Measurements from ENCODE around the gene VLDLR.

The VLDLR gene

DNA sequence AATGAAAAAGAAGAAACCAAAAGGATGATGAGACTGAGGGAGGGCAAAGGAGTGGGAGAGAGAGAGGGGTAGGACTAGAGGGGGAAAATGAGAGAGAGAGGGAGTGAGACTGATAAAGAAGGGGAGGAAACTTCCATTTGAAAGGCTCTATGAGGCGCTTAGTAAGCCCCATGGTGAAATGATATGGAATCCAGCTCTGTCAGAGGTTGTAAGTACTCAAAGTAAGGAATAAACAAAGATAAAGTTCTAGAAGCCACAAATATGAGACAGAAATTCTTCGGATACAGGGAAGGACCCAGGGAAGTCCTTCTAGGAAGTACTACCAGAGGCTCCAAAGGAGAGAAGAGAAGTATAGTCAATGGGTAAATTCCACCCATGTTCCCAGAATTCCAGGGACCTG, 21.7 kb upstream of the VLDLR start:
- no peak for DNase-seq (ENCODE audit: low read depth, low spot score)
- Histone ChIP-seq H3K27ac (no peak overlapping the region), H3K36me3 (ENCODE audit: insufficient read depth, low read length) (no peaks in the 10 kb centered on the region), H3K9ac (ENCODE audit: insufficient read length) (no peak overlapping the region), H3K4me3 (no peak overlapping the region), H3K9me3 (ENCODE audit: low read depth, low read length) (no peaks in the 10 kb centered on the region)
- no peak for TF ChIP-seq EZH2 (IDR thresholded peaks at IDR 0.05)
- TF ChIP-seq FOXP2 (optimal IDR thresholded peaks at IDR 0.05; ENCODE audit: control extremely low read depth, extremely low read length, insufficient read depth): no peak
- no peak for TF ChIP-seq POLR2AphosphoS5 (IDR thresholded peaks at IDR 0.05; ENCODE audit: borderline replicate concordance, low read depth, low read length)

DNA sequence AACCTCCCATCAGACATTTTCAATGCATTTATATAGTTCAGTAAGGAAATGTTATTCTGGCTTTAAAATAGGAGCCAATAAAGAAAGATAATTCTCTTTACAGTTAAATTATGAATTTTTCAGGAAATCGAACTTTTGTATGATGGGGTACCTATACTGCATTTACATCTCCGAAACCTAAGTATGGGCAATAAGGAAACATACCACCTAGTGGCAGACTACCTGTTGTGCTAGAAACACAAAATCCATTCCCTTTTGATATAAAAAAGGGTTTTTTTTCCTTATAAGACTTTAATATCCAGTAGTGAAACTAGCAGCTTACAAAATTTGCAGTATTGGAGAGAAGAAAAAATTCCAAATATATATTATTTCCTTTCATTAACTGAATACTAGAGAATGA, 21.3 kb upstream of the VLDLR start:
- TF ChIP-seq FOXP2 (optimal IDR thresholded peaks at IDR 0.05; ENCODE audit: control extremely low read depth, extremely low read length, insufficient read depth) (no peak), EZH2 (IDR thresholded peaks at IDR 0.05) (no peak), POLR2AphosphoS5 (IDR thresholded peaks at IDR 0.05; ENCODE audit: borderline replicate concordance, low read depth, low read length) (no peak)
- Histone ChIP-seq H3K36me3 (ENCODE audit: insufficient read depth, low read length) (no peaks in the 10 kb centered on the region), H3K4me3 (no peak overlapping the region), H3K9me3 (ENCODE audit: low read depth, low read length) (no peaks in the 10 kb centered on the region), H3K9ac (ENCODE audit: insufficient read length) (no peak overlapping the region), H3K27ac (no peak overlapping the region)
- DNase-seq (ENCODE audit: low read depth, low spot score): no peak

DNA sequence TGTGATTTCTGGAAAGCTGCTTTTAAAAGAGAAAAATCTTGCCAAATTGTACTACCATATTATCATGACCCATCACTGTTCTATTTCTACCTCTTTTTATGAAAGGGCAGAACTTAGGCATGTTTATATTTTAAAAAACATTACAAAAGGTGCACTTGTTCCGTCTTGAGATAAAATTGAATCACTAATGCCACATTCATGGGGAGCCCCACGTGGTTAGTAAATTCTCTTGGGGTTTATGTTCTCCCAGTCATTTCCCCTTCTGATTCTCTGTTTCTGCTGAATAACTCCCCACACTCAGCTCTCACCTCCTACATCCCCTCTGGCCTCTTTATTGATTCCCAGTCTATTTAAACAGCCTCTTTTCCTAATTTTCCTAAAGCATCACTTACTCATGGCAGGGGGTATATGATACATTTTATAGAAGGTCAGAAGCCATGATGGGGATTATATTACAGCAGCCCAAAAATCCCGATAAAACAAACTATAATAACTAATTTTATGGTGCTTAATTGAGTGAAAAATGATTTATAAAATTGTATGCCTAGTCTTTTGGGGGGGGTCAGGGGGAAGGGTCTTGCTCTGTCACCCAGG, 19.7 kb upstream of the VLDLR start:
- H3K9me3 ChIP-seq (ENCODE audit: low read depth, low read length): no peaks in the 10 kb centered on the region
- DNase-seq (ENCODE audit: low read depth, low spot score): no peak
- no peak overlapping the region for H3K9ac ChIP-seq (ENCODE audit: insufficient read length)

DNA sequence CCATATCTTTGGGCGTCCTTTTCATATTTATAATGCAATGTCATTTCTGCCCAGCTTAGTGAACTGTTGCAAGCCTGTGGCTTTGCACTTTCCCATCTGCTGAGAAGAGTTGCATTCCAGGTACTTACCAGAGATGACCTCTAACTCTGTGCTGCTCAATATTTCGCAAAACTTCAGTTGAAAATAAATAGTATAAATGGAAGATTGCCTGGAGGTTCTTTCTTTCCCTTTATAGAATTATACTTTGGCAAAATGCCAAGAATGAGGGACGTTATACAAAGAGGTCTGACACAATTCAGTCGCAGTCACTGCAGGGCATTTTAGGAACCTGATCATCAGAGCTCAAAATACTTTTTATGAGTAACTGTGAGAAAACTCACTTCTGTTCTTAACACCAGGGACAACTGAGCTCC, 18.9 kb upstream of the VLDLR start:
- H3K4me3 ChIP-seq: no peak overlapping the region
- no peak for DNase-seq (ENCODE audit: low read depth, low spot score)
- H3K9me3 ChIP-seq (ENCODE audit: low read depth, low read length): no peaks in the 10 kb centered on the region
- TF ChIP-seq POLR2AphosphoS5 (IDR thresholded peaks at IDR 0.05; ENCODE audit: borderline replicate concordance, low read depth, low read length) (no peak), FOXP2 (optimal IDR thresholded peaks at IDR 0.05; ENCODE audit: control extremely low read depth, extremely low read length, insufficient read depth) (no peak), EZH2 (IDR thresholded peaks at IDR 0.05) (no peak)
- H3K9ac ChIP-seq (ENCODE audit: insufficient read length): no peak overlapping the region
- H3K27ac ChIP-seq: no peak overlapping the region
- H3K36me3 ChIP-seq (ENCODE audit: insufficient read depth, low read length): no peaks in the 10 kb centered on the region

More for the DNA sequence above, 19.7 kb upstream of the VLDLR start:
- Histone ChIP-seq H3K36me3 (ENCODE audit: insufficient read depth, low read length) (no peaks in the 10 kb centered on the region), H3K4me3 (no peak overlapping the region), H3K27ac (no peak overlapping the region)
- no peak for TF ChIP-seq POLR2AphosphoS5 (IDR thresholded peaks at IDR 0.05; ENCODE audit: borderline replicate concordance, low read depth, low read length)
- no peak for TF ChIP-seq EZH2 (IDR thresholded peaks at IDR 0.05)
- no peak for TF ChIP-seq FOXP2 (optimal IDR thresholded peaks at IDR 0.05; ENCODE audit: control extremely low read depth, extremely low read length, insufficient read depth)

DNA sequence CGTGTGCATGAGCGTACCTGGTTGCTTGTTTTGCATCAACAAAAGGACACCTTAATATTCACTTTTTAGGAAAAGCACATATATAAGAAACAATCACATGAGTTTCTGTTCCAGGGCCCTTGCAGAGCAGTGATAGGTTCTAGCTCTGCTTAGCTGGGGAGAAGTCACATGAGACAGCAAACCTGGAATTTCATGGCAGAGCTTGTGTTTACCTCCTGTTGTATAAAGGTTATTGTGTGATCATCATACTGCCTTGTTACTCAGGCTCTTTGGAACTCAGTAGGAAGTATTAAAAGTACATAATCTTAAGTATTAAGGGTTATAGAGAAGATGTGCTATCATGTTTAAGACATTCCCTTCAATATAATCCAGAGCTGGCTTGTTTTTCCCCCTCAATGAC, 18.0 kb upstream of the VLDLR start:
- no peak for DNase-seq (ENCODE audit: low read depth, low spot score)
- Histone ChIP-seq H3K4me3 (no peak overlapping the region), H3K27ac (no peak overlapping the region), H3K9ac (ENCODE audit: insufficient read length) (no peak overlapping the region), H3K36me3 (ENCODE audit: insufficient read depth, low read length) (no peaks in the 10 kb centered on the region), H3K9me3 (ENCODE audit: low read depth, low read length) (no peaks in the 10 kb centered on the region)
- no peak for TF ChIP-seq EZH2 (IDR thresholded peaks at IDR 0.05)
- no peak for TF ChIP-seq FOXP2 (optimal IDR thresholded peaks at IDR 0.05; ENCODE audit: control extremely low read depth, extremely low read length, insufficient read depth)
- no peak for TF ChIP-seq POLR2AphosphoS5 (IDR thresholded peaks at IDR 0.05; ENCODE audit: borderline replicate concordance, low read depth, low read length)

DNA sequence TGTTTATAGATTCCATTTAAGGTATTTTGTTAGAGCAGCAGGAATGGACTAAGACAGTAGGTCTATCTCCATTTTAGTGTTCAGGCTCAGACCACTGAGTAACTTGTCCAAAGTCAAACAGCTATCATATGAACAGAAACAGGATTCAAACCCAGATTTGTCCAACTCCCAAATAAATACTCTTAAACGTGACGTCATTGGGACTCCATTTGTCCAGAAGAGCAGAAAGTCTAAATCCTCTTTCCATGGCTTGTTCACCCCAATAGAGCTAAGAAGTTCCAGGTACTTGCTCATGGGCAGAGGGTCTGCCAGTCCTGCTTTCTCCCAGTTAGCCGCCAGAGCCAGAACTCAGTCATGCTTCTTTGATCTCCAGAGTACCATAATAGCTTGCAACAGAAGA, 16.3 kb upstream of the VLDLR start:
- no peak for DNase-seq (ENCODE audit: low read depth, low spot score)
- H3K9me3 ChIP-seq (ENCODE audit: low read depth, low read length): no peaks in the 10 kb centered on the region

DNA sequence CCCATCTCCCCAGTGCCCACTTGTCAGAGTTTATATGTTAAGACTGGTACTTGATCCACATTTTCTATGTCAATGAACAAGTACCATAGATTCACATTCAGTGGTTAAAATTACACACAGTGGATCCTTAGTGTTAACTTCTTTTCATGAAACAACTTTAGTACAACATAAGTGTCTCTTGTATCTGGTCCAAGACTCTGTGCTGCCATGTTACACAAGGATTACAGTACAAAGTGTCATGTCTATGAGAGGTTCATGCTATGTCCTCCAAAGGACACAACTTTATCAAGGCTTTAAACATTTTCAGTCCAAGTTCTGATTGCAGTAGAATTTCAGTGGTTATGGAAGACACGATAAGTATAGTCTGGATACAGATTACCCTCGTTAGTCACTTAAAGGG, 13.3 kb upstream of the VLDLR start:
- no peak overlapping the region for H3K27ac ChIP-seq
- H3K36me3 ChIP-seq (ENCODE audit: insufficient read depth, low read length): no peaks in the 10 kb centered on the region
- H3K9ac ChIP-seq (ENCODE audit: insufficient read length): no peak overlapping the region
- no peak for DNase-seq (ENCODE audit: low read depth, low spot score)
- no peaks in the 10 kb centered on the region for H3K9me3 ChIP-seq (ENCODE audit: low read depth, low read length)
- H3K4me3 ChIP-seq: no peak overlapping the region
- TF ChIP-seq FOXP2 (optimal IDR thresholded peaks at IDR 0.05; ENCODE audit: control extremely low read depth, extremely low read length, insufficient read depth): no peak
- no peak for TF ChIP-seq POLR2AphosphoS5 (IDR thresholded peaks at IDR 0.05; ENCODE audit: borderline replicate concordance, low read depth, low read length)
- TF ChIP-seq EZH2 (IDR thresholded peaks at IDR 0.05): no peak

More for the DNA sequence above, 16.3 kb upstream of the VLDLR start:
- no peak overlapping the region for H3K9ac ChIP-seq (ENCODE audit: insufficient read length)
- no peak overlapping the region for H3K4me3 ChIP-seq
- TF ChIP-seq EZH2 (IDR thresholded peaks at IDR 0.05) (no peak), FOXP2 (optimal IDR thresholded peaks at IDR 0.05; ENCODE audit: control extremely low read depth, extremely low read length, insufficient read depth) (no peak), POLR2AphosphoS5 (IDR thresholded peaks at IDR 0.05; ENCODE audit: borderline replicate concordance, low read depth, low read length) (no peak)
- no peak overlapping the region for H3K27ac ChIP-seq
- no peaks in the 10 kb centered on the region for H3K36me3 ChIP-seq (ENCODE audit: insufficient read depth, low read length)

DNA sequence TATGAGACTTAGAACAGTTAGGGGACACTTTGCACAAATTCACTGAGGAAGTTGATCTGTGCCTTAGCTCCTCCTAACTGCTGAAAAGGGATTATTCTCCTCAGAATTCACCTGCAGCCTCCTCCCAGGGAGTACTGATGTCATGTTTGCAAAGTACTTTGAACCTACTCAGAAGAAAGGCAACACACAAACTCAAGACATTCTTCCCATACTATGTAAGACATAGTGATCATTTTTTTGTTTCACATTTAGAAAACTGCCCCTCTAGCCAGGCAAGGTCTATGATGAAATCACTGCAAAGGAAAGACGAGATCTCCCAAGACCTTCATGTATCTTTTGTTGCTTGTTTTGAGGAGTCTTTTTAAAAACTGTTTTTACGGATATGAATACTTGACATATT, 10.6 kb upstream of the VLDLR start:
- H3K4me3 ChIP-seq: no peak overlapping the region
- no peak for TF ChIP-seq EZH2 (IDR thresholded peaks at IDR 0.05)
- no peak for TF ChIP-seq FOXP2 (optimal IDR thresholded peaks at IDR 0.05; ENCODE audit: control extremely low read depth, extremely low read length, insufficient read depth)
- TF ChIP-seq POLR2AphosphoS5 (IDR thresholded peaks at IDR 0.05; ENCODE audit: borderline replicate concordance, low read depth, low read length): no peak
- no peaks in the 10 kb centered on the region for H3K36me3 ChIP-seq (ENCODE audit: insufficient read depth, low read length)
- H3K9ac ChIP-seq (ENCODE audit: insufficient read length): no peak overlapping the region
- no peak for DNase-seq (ENCODE audit: low read depth, low spot score)
- no peaks in the 10 kb centered on the region for H3K9me3 ChIP-seq (ENCODE audit: low read depth, low read length)
- no peak overlapping the region for H3K27ac ChIP-seq

DNA sequence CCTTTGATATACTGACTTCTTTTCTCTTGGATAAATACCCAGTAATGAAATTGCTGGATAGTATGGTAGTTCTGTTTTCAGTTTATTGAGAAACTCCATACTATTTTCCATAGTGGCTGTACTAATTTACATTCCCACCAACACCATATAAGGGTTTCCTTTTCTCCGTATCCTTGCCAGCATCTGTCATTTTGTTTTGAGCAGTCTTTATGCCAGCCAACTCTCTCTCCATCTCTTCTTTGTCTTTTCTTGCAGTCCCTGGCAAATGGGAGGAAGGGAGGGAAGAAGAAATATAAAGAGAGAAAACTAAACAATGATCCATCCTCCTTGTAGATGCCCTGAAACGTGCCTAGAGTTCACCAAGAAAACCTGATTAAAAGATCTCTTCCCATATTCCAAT, 9.6 kb upstream of the VLDLR start:
- no peak overlapping the region for H3K9ac ChIP-seq (ENCODE audit: insufficient read length)
- TF ChIP-seq POLR2AphosphoS5 (IDR thresholded peaks at IDR 0.05; ENCODE audit: borderline replicate concordance, low read depth, low read length): no peak
- TF ChIP-seq EZH2 (IDR thresholded peaks at IDR 0.05): no peak
- no peak for TF ChIP-seq FOXP2 (optimal IDR thresholded peaks at IDR 0.05; ENCODE audit: control extremely low read depth, extremely low read length, insufficient read depth)
- no peak overlapping the region for H3K27ac ChIP-seq
- no peaks in the 10 kb centered on the region for H3K36me3 ChIP-seq (ENCODE audit: insufficient read depth, low read length)
- no peaks in the 10 kb centered on the region for H3K9me3 ChIP-seq (ENCODE audit: low read depth, low read length)
- H3K4me3 ChIP-seq: no peak overlapping the region
- no peak for DNase-seq (ENCODE audit: low read depth, low spot score)

Data from SK-N-MC (cell line).